ENCODE measurements around the gene SH3PXD2A.

DNA sequence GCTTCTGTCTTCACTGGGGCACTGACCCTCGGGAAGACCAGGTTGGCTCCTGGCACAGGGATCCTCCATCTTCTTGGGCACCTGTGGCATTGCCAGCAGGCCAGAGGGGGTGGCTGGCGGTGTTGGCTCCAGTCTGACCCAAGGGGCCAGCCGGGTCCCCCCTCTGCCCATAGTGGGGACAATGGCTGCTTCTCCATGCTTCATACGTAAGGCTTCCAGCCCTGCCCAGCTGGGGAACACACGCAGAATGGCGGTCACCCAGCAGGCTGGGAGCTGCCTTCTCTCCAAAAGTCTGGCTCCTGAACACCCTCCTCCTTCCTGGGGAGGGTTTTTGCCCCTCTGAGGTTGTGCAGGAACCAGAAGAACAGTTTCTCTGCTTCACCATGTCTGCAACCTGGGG, 255.1 kb downstream of the SH3PXD2A start:
- TF ChIP-seq POLR2A (IDR thresholded peaks at IDR 0.05; ENCODE audit: low read depth, low read length) (no peak), POLR2AphosphoS5 (IDR thresholded peaks at IDR 0.05; ENCODE audit: low read depth, low read length) (no peak), TAF1 (IDR thresholded peaks at IDR 0.05; ENCODE audit: borderline replicate concordance, low read depth, low read length) (no peak)
